LNCaP clone FGC (cell line): Measurements from ENCODE around the gene PRKCE.

Source experiments
- DNase-seq: peaks from one replicate; pipeline ENCODE4 v3.0.0-alpha.2; 2011; ENCODE audit warnings: low read depth
- H3K4me3 ChIP-seq: 2 replicates; pipeline ENCODE4 v1.5.1; 2011; ENCODE audit warnings: mild to moderate bottlenecking, low read depth, low read length, control low read depth
- CTCF ChIP-seq: IDR thresholded peaks from 2 replicates; pipeline ENCODE4 v1.5.1; 2012; ENCODE audit warnings: mild to moderate bottlenecking; ENCODE audit not compliant: control insufficient read depth, insufficient read depth; ENCODE audit errors: extremely low read depth

Gene PRKCE

GRCh38 chr2:45611020-45611859 lies 40.2 kb upstream of the PRKCE start, which contains the start of gene SRBD1:
TSS of gene SRBD1 (minus strand) at chr2:45611267. CDS start at chr2:45605441, 5,826 bp downstream.
- peak within 1 kb of the TSS; percentile 80 for H3K4me3 ChIP-seq
- TF ChIP-seq CTCF = no peak
- peak; percentile 76 for DNase-seq

- no peak overlapping the region for H3K4me3 ChIP-seq
- DNase-seq = no peak
- no peak for TF ChIP-seq CTCF
Observed at GRCh38 chr2:45612285-45612684, 39.2 kb upstream of the PRKCE start.

DNA sequence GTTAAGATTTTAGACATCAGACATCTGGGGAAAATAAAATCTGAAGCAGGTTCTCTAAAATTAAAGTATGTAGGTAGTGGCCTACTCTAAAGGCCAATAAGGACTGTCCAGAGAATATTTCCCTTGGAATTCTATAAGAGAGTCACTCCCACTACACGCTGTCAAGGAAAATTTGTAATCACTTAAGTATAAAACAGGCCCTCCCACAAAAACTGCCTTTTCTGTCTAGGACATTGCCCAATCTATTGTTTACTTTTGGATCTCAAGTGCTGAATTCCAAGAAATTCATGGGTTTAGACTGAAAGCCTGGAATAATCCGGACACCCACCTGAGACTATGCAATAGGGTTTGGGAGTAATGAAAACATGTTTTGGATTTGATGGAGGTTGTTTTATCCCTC lies 38.7 kb upstream of the PRKCE start:
- no peak for TF ChIP-seq CTCF
- no peak overlapping the region for H3K4me3 ChIP-seq

DNA sequence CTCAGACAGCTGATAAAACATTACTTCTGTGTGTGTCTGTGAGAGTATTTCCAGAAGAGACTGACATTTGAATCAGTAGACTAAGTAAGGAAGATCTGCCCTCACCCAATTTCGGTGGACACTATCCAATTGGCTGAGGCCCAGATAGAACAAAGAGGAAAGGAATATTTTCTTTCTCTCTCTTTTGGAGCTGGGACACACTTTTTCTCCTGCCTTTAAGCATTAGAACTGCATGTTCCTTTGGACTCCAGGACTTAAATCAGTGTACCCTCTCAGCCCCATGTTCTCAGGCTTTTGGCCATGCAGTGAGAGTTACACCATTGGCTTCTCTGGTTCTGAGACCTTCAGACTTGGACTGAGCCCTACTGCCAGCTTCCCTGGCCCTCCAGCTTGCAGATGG lies 37.1 kb upstream of the PRKCE start:
- H3K4me3 ChIP-seq = no peak overlapping the region
- no peak for DNase-seq
- no peak for TF ChIP-seq CTCF

More for the DNA sequence above, 38.7 kb upstream of the PRKCE start:
- DNase-seq = no peak

DNA sequence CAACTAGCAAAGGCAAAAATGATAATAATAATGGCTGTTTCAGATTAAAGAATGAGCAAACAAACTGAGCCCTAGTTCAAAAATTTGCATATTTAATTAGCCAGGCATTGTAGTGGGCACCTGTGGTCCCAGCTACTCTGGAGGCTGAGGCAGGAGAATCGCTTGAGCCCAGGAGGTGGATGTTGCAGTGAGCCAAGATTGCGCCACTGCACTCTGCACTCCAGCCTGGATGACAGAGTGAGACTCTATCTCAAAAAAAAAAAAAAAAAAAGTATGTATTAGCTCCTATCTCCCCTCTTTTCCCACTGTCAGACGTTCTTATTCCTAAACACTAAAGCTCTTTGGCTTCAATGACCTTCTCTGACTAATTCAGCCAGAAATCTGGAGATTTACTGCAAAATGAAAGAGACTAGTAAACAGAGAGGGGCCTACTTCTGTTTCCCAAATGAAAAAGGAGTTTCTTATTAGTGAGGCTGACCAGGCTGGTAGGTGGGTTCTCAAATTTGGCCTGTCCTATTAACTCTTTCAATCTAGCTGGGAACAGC lies 36.5 kb upstream of the PRKCE start:
- no peak for DNase-seq
- no peak overlapping the region for H3K4me3 ChIP-seq
- no peak for TF ChIP-seq CTCF

DNA sequence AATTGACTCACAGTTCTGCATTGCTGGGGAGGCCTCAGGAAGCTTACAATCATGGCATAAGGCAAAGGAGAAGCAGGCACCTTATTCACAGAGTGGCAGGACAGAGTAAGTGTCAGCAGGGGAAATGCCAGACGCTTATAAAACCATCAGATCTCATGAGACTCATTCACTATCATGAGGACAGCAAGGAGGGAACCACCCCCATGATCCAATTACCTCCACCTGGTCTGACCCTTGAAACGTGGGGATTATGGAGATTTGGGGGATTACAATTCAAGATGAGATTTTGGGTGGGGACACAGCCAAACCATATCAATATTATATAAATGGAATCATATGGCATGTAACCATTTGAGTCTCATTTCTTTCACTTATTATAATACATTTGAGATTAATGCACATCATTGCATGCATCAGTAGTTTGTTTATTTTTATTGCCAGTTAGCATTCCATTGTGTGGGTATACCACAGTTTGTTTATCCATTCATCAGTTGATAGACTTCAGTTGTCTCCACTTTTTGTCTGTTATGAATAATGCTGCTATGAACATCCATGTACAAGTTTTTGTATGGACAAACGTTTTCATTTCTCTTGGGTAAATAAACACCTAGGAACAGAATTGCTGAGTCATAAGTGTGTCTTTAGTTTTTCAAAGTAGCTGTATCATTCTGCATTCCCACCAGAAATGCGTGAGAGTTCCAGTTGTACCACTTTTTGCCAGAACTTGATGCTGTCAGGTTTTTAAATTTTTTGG lies 34.6 kb upstream of the PRKCE start:
- no peak for TF ChIP-seq CTCF
- H3K4me3 ChIP-seq = no peak overlapping the region
- no peak for DNase-seq
